Loucy (cell line): ENCODE data around the gene RBBP5.

Experiments
- H2AFZ ChIP-seq: fragments of 200-600 bp; sonication (generic); 2 replicates; pipeline ENCODE4 v1.6.0; 2016; ENCODE audit warnings: antibody characterized with exemption, mild to moderate bottlenecking, low read length, moderate library complexity
- H3F3A ChIP-seq: fragments of 200-600 bp; 2 replicates; pipeline ENCODE4 v1.6.0; 2016; ENCODE audit warnings: antibody characterized with exemption, low read depth, mild to moderate bottlenecking
- H3K27me3 ChIP-seq: fragments of 200-600 bp; sonication (generic); 2 replicates; pipeline ENCODE4 v1.6.1; 2014; ENCODE audit warnings: low read length, mild to moderate bottlenecking; ENCODE audit not compliant: insufficient read depth, poor library complexity, severe bottlenecking
- H3K36me3 ChIP-seq: fragments of 200-600 bp; sonication (generic); 2 replicates; pipeline ENCODE4 v1.6.1; 2016; ENCODE audit warnings: low read length; ENCODE audit not compliant: insufficient read depth
- H3K4me1 ChIP-seq: fragments of 200-600 bp; sonication (generic); 2 replicates; pipeline ENCODE4 v1.5.1; 2014; ENCODE audit warnings: low read length, mild to moderate bottlenecking; ENCODE audit not compliant: insufficient read depth, poor library complexity, severe bottlenecking
- H3K4me2 ChIP-seq: fragments of 200-600 bp; sonication (generic); 2 replicates; pipeline ENCODE4 v1.6.0; 2014; ENCODE audit warnings: antibody characterized with exemption, low read length, low read depth, mild to moderate bottlenecking; ENCODE audit not compliant: poor library complexity, severe bottlenecking
- H3K4me3 ChIP-seq: fragments of 200-600 bp; sonication (generic); 2 replicates; pipeline ENCODE4 v1.5.1; 2014; ENCODE audit warnings: low read length, mild to moderate bottlenecking, mixed read lengths; ENCODE audit not compliant: poor library complexity, severe bottlenecking
- H3K79me2 ChIP-seq: fragments of 200-600 bp; sonication (generic); 2 replicates; pipeline ENCODE4 v1.6.1; 2014; ENCODE audit warnings: low read length; ENCODE audit not compliant: insufficient read depth
- H3K9ac ChIP-seq: fragments of 200-600 bp; sonication (generic); 2 replicates; pipeline ENCODE4 v1.6.0; 2014; ENCODE audit warnings: mild to moderate bottlenecking, low read depth, low read length, moderate library complexity; ENCODE audit not compliant: poor library complexity, severe bottlenecking
- H3K9me2 ChIP-seq: fragments of 200-600 bp; sonication (generic); replicated peaks from 2 replicates; pipeline ENCODE4 v1.6.1; 2016; ENCODE audit warnings: low read depth, low read length, mixed read lengths
- H3K9me3 ChIP-seq: fragments of 200-600 bp; sonication (generic); 2 replicates; pipeline ENCODE4 v1.6.1; 2014; ENCODE audit warnings: mild to moderate bottlenecking, antibody characterized with exemption, low read length, low read depth; ENCODE audit not compliant: insufficient read depth
- H4K20me1 ChIP-seq: fragments of 200-600 bp; sonication (generic); 2 replicates; pipeline ENCODE4 v1.6.0; 2014; ENCODE audit warnings: antibody characterized with exemption, low read length, mild to moderate bottlenecking; ENCODE audit not compliant: insufficient read depth, poor library complexity, severe bottlenecking
- EZH2phosphoT487 ChIP-seq: fragments of 200-600 bp; IDR thresholded peaks from 2 replicates; pipeline ENCODE4 v1.6.1; 2018; ENCODE audit warnings: antibody characterized with exemption, mild to moderate bottlenecking, moderate library complexity, borderline replicate concordance
- TF ChIP-seq, protein P1 (sequence below): fragments of 200-600 bp; sonication (generic); conservative IDR thresholded peaks from 2 replicates; pipeline ENCODE4 v1.5.1; 2014; ENCODE audit warnings: mild to moderate bottlenecking, antibody characterized with exemption, low read length

Gene RBBP5

DNA sequence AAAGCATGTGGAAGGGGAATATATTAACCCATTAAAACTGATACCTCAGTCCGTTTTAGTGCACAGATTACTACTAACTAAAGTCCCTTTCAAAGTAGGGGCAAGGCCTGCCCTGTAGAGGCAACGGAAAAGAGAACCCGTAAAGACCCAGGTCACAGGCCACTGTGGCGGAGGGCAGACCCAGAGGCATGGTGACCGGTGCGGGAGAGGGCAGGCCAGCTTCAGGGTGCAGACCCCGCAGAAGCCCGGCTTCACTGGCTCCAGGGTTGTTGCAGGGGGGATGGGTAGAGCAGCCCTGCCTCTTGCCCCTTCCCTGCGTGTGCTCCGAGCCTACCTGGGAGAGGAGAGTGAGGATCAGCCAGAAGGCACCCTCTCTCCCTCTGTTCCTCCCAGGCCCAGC is 61.0 kb downstream of the RBBP5 start:
- no peak overlapping the region for H2AFZ ChIP-seq
- no peaks in the 10 kb centered on the region for H4K20me1 ChIP-seq
- H3K4me3 ChIP-seq, result no peak overlapping the region
- H3K27me3 ChIP-seq, result no peaks in the 10 kb centered on the region
- TF ChIP-seq, protein P1, sequence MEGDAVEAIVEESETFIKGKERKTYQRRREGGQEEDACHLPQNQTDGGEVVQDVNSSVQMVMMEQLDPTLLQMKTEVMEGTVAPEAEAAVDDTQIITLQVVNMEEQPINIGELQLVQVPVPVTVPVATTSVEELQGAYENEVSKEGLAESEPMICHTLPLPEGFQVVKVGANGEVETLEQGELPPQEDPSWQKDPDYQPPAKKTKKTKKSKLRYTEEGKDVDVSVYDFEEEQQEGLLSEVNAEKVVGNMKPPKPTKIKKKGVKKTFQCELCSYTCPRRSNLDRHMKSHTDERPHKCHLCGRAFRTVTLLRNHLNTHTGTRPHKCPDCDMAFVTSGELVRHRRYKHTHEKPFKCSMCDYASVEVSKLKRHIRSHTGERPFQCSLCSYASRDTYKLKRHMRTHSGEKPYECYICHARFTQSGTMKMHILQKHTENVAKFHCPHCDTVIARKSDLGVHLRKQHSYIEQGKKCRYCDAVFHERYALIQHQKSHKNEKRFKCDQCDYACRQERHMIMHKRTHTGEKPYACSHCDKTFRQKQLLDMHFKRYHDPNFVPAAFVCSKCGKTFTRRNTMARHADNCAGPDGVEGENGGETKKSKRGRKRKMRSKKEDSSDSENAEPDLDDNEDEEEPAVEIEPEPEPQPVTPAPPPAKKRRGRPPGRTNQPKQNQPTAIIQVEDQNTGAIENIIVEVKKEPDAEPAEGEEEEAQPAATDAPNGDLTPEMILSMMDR, result no peak
- TF ChIP-seq EZH2phosphoT487, result no peak
- H3K4me1 ChIP-seq, result peaks cover 3% of the 10 kb centered on the region
- H3K36me3 ChIP-seq, result no peaks in the 10 kb centered on the region
- H3K9ac ChIP-seq, result no peak overlapping the region
- no peaks in the 10 kb centered on the region for H3K79me2 ChIP-seq
- no peak overlapping the region for H3K4me2 ChIP-seq
- no peaks in the 10 kb centered on the region for H3K9me3 ChIP-seq
- H3F3A ChIP-seq, result no peaks in the 10 kb centered on the region
- no peaks in the 10 kb centered on the region for H3K9me2 ChIP-seq

DNA sequence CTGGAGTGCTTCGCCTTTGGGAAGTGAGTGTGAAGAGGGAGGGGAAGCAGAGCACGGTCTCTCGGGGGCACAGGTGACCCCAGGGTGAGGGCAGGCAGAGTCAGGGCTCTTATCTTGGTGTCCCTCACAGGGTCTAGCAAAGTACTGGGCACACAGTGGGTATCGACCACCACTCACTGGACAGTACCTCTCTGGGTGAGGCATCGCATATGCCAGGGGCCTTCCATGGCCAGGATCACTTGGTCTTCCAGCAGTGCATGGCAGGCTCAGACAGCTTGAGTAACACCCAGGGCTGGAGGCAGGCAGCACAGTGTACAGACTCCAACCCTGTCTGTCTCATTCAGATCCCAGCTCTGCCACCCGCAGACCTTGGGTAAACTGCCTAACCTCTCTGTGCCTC is 62.1 kb downstream of the RBBP5 start:
- Histone ChIP-seq H4K20me1 (no peaks in the 10 kb centered on the region), H3K9me2 (no peaks in the 10 kb centered on the region), H3K9me3 (no peaks in the 10 kb centered on the region), H3K9ac (no peak overlapping the region), H3K79me2 (no peaks in the 10 kb centered on the region), H3K4me1 (peaks cover 3% of the 10 kb centered on the region), H3K36me3 (no peaks in the 10 kb centered on the region), H3K4me2 (no peak overlapping the region), H3F3A (no peaks in the 10 kb centered on the region), H3K27me3 (no peaks in the 10 kb centered on the region), H2AFZ (no peak overlapping the region), H3K4me3 (no peak overlapping the region)
- TF ChIP-seq EZH2phosphoT487, result no peak
- TF ChIP-seq, protein P1, result no peak

DNA sequence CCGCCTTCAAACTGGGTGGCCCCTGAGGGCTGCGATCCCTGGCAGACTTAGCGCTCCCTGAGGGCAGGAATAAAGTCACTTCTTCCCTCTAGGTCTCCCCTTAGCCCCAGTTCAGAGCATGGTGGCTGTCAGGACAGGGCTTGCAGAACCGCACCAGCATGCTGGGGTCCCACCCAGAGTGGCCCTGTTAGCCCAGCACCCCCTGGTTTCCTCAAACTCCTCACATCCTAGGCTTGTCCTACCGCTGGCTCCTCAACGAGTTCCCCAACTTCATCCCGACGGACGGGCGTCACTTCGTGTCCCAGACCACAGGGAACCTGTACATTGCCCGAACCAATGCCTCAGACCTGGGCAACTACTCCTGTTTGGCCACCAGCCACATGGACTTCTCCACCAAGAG is 62.9 kb downstream of the RBBP5 start:
- no peaks in the 10 kb centered on the region for H3K9me2 ChIP-seq
- H3K4me2 ChIP-seq, result no peak overlapping the region
- no peak overlapping the region for H3K9ac ChIP-seq
- no peaks in the 10 kb centered on the region for H3F3A ChIP-seq
- H3K36me3 ChIP-seq, result no peaks in the 10 kb centered on the region
- no peaks in the 10 kb centered on the region for H4K20me1 ChIP-seq
- no peaks in the 10 kb centered on the region for H3K27me3 ChIP-seq
- no peaks in the 10 kb centered on the region for H3K9me3 ChIP-seq
- peaks cover 3% of the 10 kb centered on the region for H3K4me1 ChIP-seq
- H2AFZ ChIP-seq, result no peak overlapping the region
- no peaks in the 10 kb centered on the region for H3K79me2 ChIP-seq
- TF ChIP-seq EZH2phosphoT487, result no peak
- TF ChIP-seq, protein P1, result no peak
- no peak overlapping the region for H3K4me3 ChIP-seq
